GM19043 (cell line): ENCODE measurements around the gene DOK6.
"Not testable (repeated sequence)": the region's sequence is repeated elsewhere in the genome, so short reads cannot be mapped to it uniquely, and the experiment has no call there.

ENCODE experiments used
- ATAC-seq: cut with Tn5 transposase; IDR thresholded peaks from one replicate; pipeline ENCODE4 v1.9.1; 2021; ENCODE audit warnings: low read depth; ENCODE audit not compliant: unreplicated experiment

DOK6 gene

GRCh38 chr18:69400253-69400975, at the start of gene DOK6:
Gene DOK6, plus strand, starts transcription at chr18:69400888.
- no peak for ATAC-seq

- ATAC-seq: no peak
Measured at GRCh38 chr18:69353023-69353422, 47.7 kb upstream of the DOK6 start.

GRCh38 chr18:69357590-69357989, 43.1 kb upstream of the DOK6 start:
- no peak for ATAC-seq

- no peak for ATAC-seq
Measured at GRCh38 chr18:69358212-69358895, 42.3 kb upstream of the DOK6 start.

GRCh38 chr18:69359768-69360167, 40.9 kb upstream of the DOK6 start:
- ATAC-seq: not testable (repeated sequence)

- no peak for ATAC-seq
Measured at GRCh38 chr18:69364930-69365329, 35.8 kb upstream of the DOK6 start.

- ATAC-seq: no peak
Measured at GRCh38 chr18:69365658-69366057, 35.0 kb upstream of the DOK6 start.

GRCh38 chr18:69367104-69367503, 33.6 kb upstream of the DOK6 start:
- ATAC-seq: no peak

GRCh38 chr18:69371729-69372128, 29.0 kb upstream of the DOK6 start:
- ATAC-seq: no peak

- no peak for ATAC-seq
Measured at GRCh38 chr18:69380324-69380723, 20.4 kb upstream of the DOK6 start.

- no peak for ATAC-seq
Measured at GRCh38 chr18:69383186-69383585, 17.5 kb upstream of the DOK6 start.

GRCh38 chr18:69387186-69387585, 13.5 kb upstream of the DOK6 start:
- ATAC-seq: no peak

GRCh38 chr18:69388222-69388621, 12.5 kb upstream of the DOK6 start:
- no peak for ATAC-seq

- ATAC-seq: no peak
Measured at GRCh38 chr18:69397096-69397495, 3.6 kb upstream of the DOK6 start.

- no peak for ATAC-seq
Measured at GRCh38 chr18:69399253-69399652, 1.4 kb upstream of the DOK6 start.

- ATAC-seq: no peak
Measured at GRCh38 chr18:69400976-69401225, 213 bp downstream of the DOK6 start.

- ATAC-seq: no peak
Measured at GRCh38 chr18:69401226-69401971, 711 bp downstream of the DOK6 start.

- no peak for ATAC-seq
Measured at GRCh38 chr18:69401972-69402532, 1.4 kb downstream of the DOK6 start.

GRCh38 chr18:69402533-69402989, 1.9 kb downstream of the DOK6 start:
- ATAC-seq: no peak

- no peak for ATAC-seq
Measured at GRCh38 chr18:69408522-69408921, 7.8 kb downstream of the DOK6 start.

- no peak for ATAC-seq
Measured at GRCh38 chr18:69411199-69411598, 10.5 kb downstream of the DOK6 start.
